Smooth muscle cell (in vitro differentiated cells): ENCODE measurements around the gene KCNIP3. TPM values are rescaled to one million over a fixed set of nuclear protein-coding genes. Genes with fewer than 3 reads are reported as not detected.

ENCODE experiments used
- DNase-seq: peaks from one replicate; lab custom pipeline; 2025; ENCODE audit not compliant: unreplicated experiment; lab: John Stamatoyannopoulos, UW
- H2AFZ ChIP-seq: fragments of 200-600 bp; sonication (generic); 2 replicates; pipeline ENCODE4 v1.6.0; 2016; ENCODE audit warnings: antibody characterized with exemption, low read depth, mild to moderate bottlenecking
- H3F3A ChIP-seq: fragments of 200-600 bp; sonication (generic); 2 replicates; pipeline ENCODE4 v1.6.0; 2017; ENCODE audit warnings: antibody characterized with exemption, low read depth
- H3K27ac ChIP-seq: fragments of 200-600 bp; sonication (generic); 2 replicates; pipeline ENCODE4 v1.5.1; 2016; ENCODE audit warnings: low read depth, mild to moderate bottlenecking
- H3K27me3 ChIP-seq: fragments of 200-600 bp; sonication (generic); 2 replicates; pipeline ENCODE4 v1.6.1; 2016; ENCODE audit warnings: low read depth, mild to moderate bottlenecking
- H3K36me3 ChIP-seq: fragments of 200-600 bp; sonication (generic); 2 replicates; pipeline ENCODE4 v1.5.1; 2016; ENCODE audit warnings: low read depth
- H3K4me1 ChIP-seq: fragments of 200-600 bp; sonication (generic); 2 replicates; pipeline ENCODE4 v1.5.1; 2016; ENCODE audit warnings: low read depth
- H3K4me2 ChIP-seq: fragments of 200-600 bp; sonication (generic); 2 replicates; pipeline ENCODE4 v1.6.0; 2016; ENCODE audit warnings: mild to moderate bottlenecking
- H3K4me3 ChIP-seq: fragments of 200-600 bp; sonication (generic); 2 replicates; pipeline ENCODE4 v1.5.1; 2016; ENCODE audit warnings: mild to moderate bottlenecking
- H3K79me2 ChIP-seq: fragments of 200-600 bp; sonication (generic); 2 replicates; pipeline ENCODE4 v1.6.0; 2016; ENCODE audit warnings: low read depth, mild to moderate bottlenecking
- H3K9ac ChIP-seq: fragments of 200-600 bp; sonication (generic); 2 replicates; pipeline ENCODE4 v1.6.0; 2016; ENCODE audit warnings: low read depth
- H3K9me3 ChIP-seq: fragments of 200-600 bp; sonication (generic); replicated peaks from 2 replicates; pipeline ENCODE4 v1.5.1; 2016; ENCODE audit warnings: low read depth
- H4K20me1 ChIP-seq: fragments of 200-600 bp; sonication (generic); 2 replicates; pipeline ENCODE4 v1.6.0; 2016; ENCODE audit warnings: low read depth
- CTCF ChIP-seq: fragments of 200-600 bp; sonication (generic); IDR thresholded peaks from 2 replicates; pipeline ENCODE4 v1.5.1; 2017; ENCODE audit warnings: borderline replicate concordance, mild to moderate bottlenecking, antibody characterized with exemption; ENCODE audit not compliant: insufficient read depth, poor library complexity, severe bottlenecking
- WGBS: methylation state at CpG from one replicate; pipeline ENCODE4 v1.1.7; 2016; ENCODE audit warnings: low lambda C conversion rate; 5-methylcytosine and 5-hydroxymethylcytosine counted together
- polyA plus RNA-seq: library from polyadenylated mRNA; unstranded; fragments of >200 nt; fragmentation: Nextera tagmentation; extraction: Ambion mirVana; gene quantifications from 2 replicates; pipeline ENCODE4 v1.2.1, GENCODE V29; 2016
- total RNA-seq: library from RNA; depleted of rRNA; stranded (reverse); fragments of >200 nt; gene quantifications from 2 replicates; pipeline ENCODE4 v1.2.3, GENCODE V29; 2014

KCNIP3 gene
- total and polyA plus RNA-seq, 2 experiments from 2014 or later: 1.1 to 7.6 TPM

- Histone ChIP-seq H3K36me3 (no peaks in the 10 kb centered on the region), H3F3A (no peaks in the 10 kb centered on the region), H3K9ac (no peak overlapping the region), H3K4me3 (no peak overlapping the region), H4K20me1 (no peaks in the 10 kb centered on the region), H2AFZ (no peak overlapping the region), H3K27ac (no peak overlapping the region), H3K27me3 (no peaks in the 10 kb centered on the region), H3K9me3 (no peaks in the 10 kb centered on the region), H3K4me1 (no peaks in the 10 kb centered on the region), H3K4me2 (no peak overlapping the region), H3K79me2 (no peaks in the 10 kb centered on the region)
- 88% methylated on average over 6 of the region's 6 CpGs for WGBS
- TF ChIP-seq CTCF: no peak
- no peak for DNase-seq
Measured at GRCh38 chr2:95272299-95272751, 24.8 kb upstream of the KCNIP3 start.

GRCh38 chr2:95272781-95273180 is 24.4 kb upstream of the KCNIP3 start:
- Histone ChIP-seq H3K4me2 (no peak overlapping the region), H2AFZ (no peak overlapping the region), H3K27ac (no peak overlapping the region), H3K9me3 (no peaks in the 10 kb centered on the region), H3K27me3 (no peaks in the 10 kb centered on the region), H3K4me3 (no peak overlapping the region), H3K9ac (no peak overlapping the region), H4K20me1 (no peaks in the 10 kb centered on the region), H3K4me1 (no peaks in the 10 kb centered on the region), H3K36me3 (no peaks in the 10 kb centered on the region), H3K79me2 (no peaks in the 10 kb centered on the region), H3F3A (no peaks in the 10 kb centered on the region)
- no peak for DNase-seq
- TF ChIP-seq CTCF: no peak
- whole genome bisulfite sequencing: 79% methylated on average over 1 of the region's 1 CpG

GRCh38 chr2:95273566-95274290 is 23.4 kb upstream of the KCNIP3 start:
- Histone ChIP-seq H3K36me3 (no peaks in the 10 kb centered on the region), H3K27ac (no peak overlapping the region), H3K79me2 (no peaks in the 10 kb centered on the region), H3K9ac (no peak overlapping the region), H3K4me2 (no peak overlapping the region), H4K20me1 (no peaks in the 10 kb centered on the region), H3K4me1 (no peaks in the 10 kb centered on the region), H3K4me3 (no peak overlapping the region), H3K9me3 (no peaks in the 10 kb centered on the region), H2AFZ (no peak overlapping the region), H3F3A (no peaks in the 10 kb centered on the region), H3K27me3 (no peaks in the 10 kb centered on the region)
- DNase-seq: no peak
- WGBS: 84% methylated on average over 11 of the region's 11 CpGs
- TF ChIP-seq CTCF: no peak
